Esophagus muscularis mucosa (tissue), 4 donors: ENCODE data around the gene ACACB. TPM values are rescaled to one million over a fixed set of nuclear protein-coding genes. Genes with fewer than 3 reads are reported as not detected.

Source experiments
- DNase-seq: peaks from one replicate; pipeline ENCODE4 v3.0.0-alpha.2; 2017; ENCODE audit errors: extremely low spot score
- H3K27ac ChIP-seq, 4 donors: fragments of 200-600 bp; sonication (generic); replicated peaks in 1 of 4; 1 replicate in 3 of 4; 2 replicates in 1 of 4; pipeline ENCODE4 v1.5.1; 2016 to 2019; ENCODE audit warnings: mild to moderate bottlenecking in 1 of 4
- H3K27me3 ChIP-seq, 4 donors: fragments of 200-600 bp; sonication (generic); one replicate each; pipeline versions ENCODE4 v1.5.1 to v1.6.0; 2016 to 2019
- H3K36me3 ChIP-seq, 4 donors: fragments of 200-600 bp; sonication (generic); one replicate each; pipeline ENCODE4 v1.5.1; 2016 to 2019
- H3K4me1 ChIP-seq, 4 donors: fragments of 200-600 bp; sonication (generic); one replicate each; pipeline ENCODE4 v1.5.1; 2016 to 2019
- H3K4me3 ChIP-seq, 4 donors: fragments of 200-600 bp; sonication (generic); 1 replicate in 2 of 4; 2 replicates in 2 of 4; pipeline ENCODE4 v1.5.1; 2016 to 2019; ENCODE audit warnings: mild to moderate bottlenecking in 4 of 4, moderate library complexity in 1 of 4
- H3K9me3 ChIP-seq, 4 donors: fragments of 200-600 bp; sonication (generic); 1 replicate in 3 of 4; 2 replicates in 1 of 4; pipeline ENCODE4 v1.5.1; 2016 to 2019
- CTCF ChIP-seq, 3 experiments: fragments of 200-600 bp in 2 of 3; fragments of 450-650 bp in 1 of 3; sonication (generic) in 2 of 3; IDR thresholded peaks; one replicate each; pipeline ENCODE4 v1.5.1; 2017 to 2019; ENCODE audit warnings: antibody characterized with exemption in 3 of 3, mild to moderate bottlenecking in 2 of 3, moderate library complexity in 1 of 3
- EP300 ChIP-seq: sonication (generic); formaldehyde crosslinking; IDR thresholded peaks from one replicate; pipeline ENCODE4 v1.6.1; 2017; ENCODE audit warnings: antibody characterized with exemption
- POLR2A ChIP-seq: fragments of 450-650 bp; IDR thresholded peaks from one replicate; pipeline ENCODE4 v1.6.1; 2017; ENCODE audit warnings: antibody characterized with exemption, moderate library complexity, mild to moderate bottlenecking, low read depth
- POLR2AphosphoS5 ChIP-seq, 2 donors: sonication (generic); formaldehyde crosslinking; IDR thresholded peaks; one replicate each; pipeline ENCODE4 v1.6.1; 2017; ENCODE audit warnings: antibody characterized with exemption in 2 of 2
- WGBS: methylation state at CpG from one replicate; pipeline ENCODE4 v1.1.5; 2018; 5-methylcytosine and 5-hydroxymethylcytosine counted together
- intact Hi-C: fragments of 100-400 bp; cut with DNase I; formaldehyde crosslinking; loops from one replicate; pipeline ENCODE4 v1.15.1; 2023
- total RNA-seq, 4 donors: library from RNA; depleted of rRNA; stranded (reverse); fragments of >200 nt; gene quantifications; one replicate each; pipeline versions ENCODE4 v1.1.0 to v1.2.1, GENCODE V29; 2016

Gene ACACB
- total RNA-seq, 4 donors from 2014 or later, result 59.6 to 134 (median 108) TPM

GRCh38 chr12:109263439-109263838, 147.1 kb downstream of the ACACB start:
- Histone ChIP-seq H3K36me3 (peaks cover 83 to 100% (median 94%) of the 10 kb centered on the region in 4 donors), H3K27me3 (no peaks in the 10 kb centered on the region), H3K9me3 (peaks cover 0 to 8% (median 0%) of the 10 kb centered on the region in 4 donors), H3K27ac (no peak overlapping the region), H3K4me1 (peaks cover 0 to 12% (median 10%) of the 10 kb centered on the region in 4 donors), H3K4me3 (no peak overlapping the region)
- no peak for DNase-seq
- 100% methylated on average over 3 of the region's 3 CpGs for WGBS
- no peak for TF ChIP-seq CTCF (IDR thresholded peaks at IDR 0.05)
- TF ChIP-seq EP300, result no peak
- TF ChIP-seq POLR2A, result no peak
- TF ChIP-seq POLR2AphosphoS5 (IDR thresholded peaks at IDR 0.05), result no peak
- intact Hi-C loops, result no loop called here

DNA sequence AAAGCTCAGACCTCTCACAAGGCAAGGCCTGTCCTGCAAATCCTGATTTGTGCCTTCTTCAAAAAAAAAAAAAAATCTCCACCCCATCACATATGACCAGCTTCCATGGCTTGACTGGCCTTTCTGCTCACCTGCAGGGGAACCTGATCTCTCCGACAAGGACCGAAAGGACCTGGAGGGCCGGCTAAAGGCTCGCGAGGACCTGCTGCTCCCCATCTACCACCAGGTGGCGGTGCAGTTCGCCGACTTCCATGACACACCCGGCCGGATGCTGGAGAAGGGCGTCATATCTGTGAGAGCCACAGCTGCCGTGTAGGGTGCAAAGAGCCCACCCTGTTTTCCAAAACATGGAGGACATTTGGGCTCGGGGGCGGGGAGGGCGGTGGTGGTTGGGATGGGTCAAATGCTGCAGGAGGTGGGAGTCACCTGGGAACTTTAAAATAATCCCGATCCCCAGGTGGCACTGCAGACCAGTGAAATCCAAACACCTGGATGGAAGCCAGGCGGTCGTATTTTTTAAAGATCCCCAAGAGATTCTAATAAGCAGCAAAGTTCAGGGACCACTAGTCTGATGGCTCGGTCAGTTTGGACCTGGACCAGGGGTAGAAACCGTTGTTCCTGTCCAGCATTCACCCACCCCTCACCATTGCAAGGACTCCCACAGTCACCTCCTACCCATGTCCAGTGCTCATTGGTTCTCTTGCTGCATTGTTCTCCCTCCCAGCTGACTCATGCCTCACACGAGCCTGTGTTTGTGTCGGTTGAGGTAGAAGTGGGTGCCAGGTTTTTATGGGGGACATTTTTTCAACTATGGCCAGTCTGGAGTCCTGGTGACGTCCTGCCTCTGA, 147.9 kb downstream of the ACACB start:
- H3K4me3 ChIP-seq, result no peak overlapping the region
- TF ChIP-seq EP300 (no peak), CTCF (IDR thresholded peaks at IDR 0.05) (peak; percentile 84 to 89 (median 85))
- peaks cover 0 to 18% (median 12%) of the 10 kb centered on the region in 4 donors for H3K4me1 ChIP-seq
- peak overlapping the region; percentile 31 to 68 (median 44) for H3K27ac ChIP-seq
- DNase-seq, result no peak
- WGBS, result 60% methylated on average over 17 of the region's 23 CpGs
- H3K27me3 ChIP-seq, result no peaks in the 10 kb centered on the region
- H3K36me3 ChIP-seq, result peaks cover 74 to 96% (median 91%) of the 10 kb centered on the region in 4 donors
- H3K9me3 ChIP-seq, result peaks cover 0 to 8% (median 0%) of the 10 kb centered on the region in 4 donors
- intact Hi-C loops, result loop anchor here (1.0 kb wide), 1 partner anchor 121 kb away; no protein-coding TSS in a partner anchor

DNA sequence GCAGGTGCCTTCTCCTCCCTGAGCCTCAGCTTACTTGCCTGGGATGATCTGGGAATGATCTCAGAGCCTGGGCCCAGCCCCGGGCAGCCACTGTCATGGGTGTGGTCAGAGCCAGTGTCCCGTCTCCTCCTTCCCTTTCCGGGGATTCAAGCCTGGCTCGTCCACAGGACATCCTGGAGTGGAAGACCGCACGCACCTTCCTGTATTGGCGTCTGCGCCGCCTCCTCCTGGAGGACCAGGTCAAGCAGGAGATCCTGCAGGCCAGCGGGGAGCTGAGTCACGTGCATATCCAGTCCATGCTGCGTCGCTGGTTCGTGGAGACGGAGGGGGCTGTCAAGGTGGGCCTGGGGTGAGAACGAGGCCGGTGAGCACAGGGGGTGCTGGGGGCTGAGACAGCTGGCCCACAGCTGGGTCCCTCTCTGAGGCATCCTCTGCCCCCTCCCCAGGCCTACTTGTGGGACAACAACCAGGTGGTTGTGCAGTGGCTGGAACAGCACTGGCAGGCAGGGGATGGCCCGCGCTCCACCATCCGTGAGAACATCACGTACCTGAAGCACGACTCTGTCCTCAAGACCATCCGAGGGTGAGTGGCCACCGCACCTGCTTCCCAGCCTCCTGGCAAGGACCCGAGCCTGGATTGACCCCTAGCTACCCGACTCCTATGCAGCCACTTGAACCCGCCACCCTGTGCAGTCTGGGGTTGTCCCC, 148.7 kb downstream of the ACACB start:
- Histone ChIP-seq H3K4me3 (no peak overlapping the region), H3K4me1 (peaks cover 0 to 25% (median 15%) of the 10 kb centered on the region in 4 donors), H3K27ac (peak overlapping the region; percentile 31 to 68 (median 44)), H3K9me3 (peaks cover 0 to 8% (median 0%) of the 10 kb centered on the region in 4 donors), H3K36me3 (peaks cover 67 to 88% (median 83%) of the 10 kb centered on the region in 4 donors), H3K27me3 (no peaks in the 10 kb centered on the region)
- intact Hi-C loops, result loop anchor here (1.0 kb wide), 1 partner anchor 120 kb away; no protein-coding TSS in a partner anchor
- no peak for TF ChIP-seq POLR2A
- TF ChIP-seq POLR2AphosphoS5 (IDR thresholded peaks at IDR 0.05), result no peak
- TF ChIP-seq EP300, result no peak
- no peak for TF ChIP-seq CTCF (IDR thresholded peaks at IDR 0.05)
- DNase-seq, result no peak
- WGBS, result 81% methylated on average over 23 of the region's 27 CpGs

- no peak overlapping the region for H3K4me3 ChIP-seq
- H3K36me3 ChIP-seq, result peaks cover 55 to 78% (median 73%) of the 10 kb centered on the region in 4 donors
- intact Hi-C loops, result no loop called here
- peaks cover 0 to 25% (median 15%) of the 10 kb centered on the region in 4 donors for H3K4me1 ChIP-seq
- 84% methylated on average over 15 of the region's 16 CpGs for whole genome bisulfite sequencing
- TF ChIP-seq POLR2AphosphoS5 (IDR thresholded peaks at IDR 0.05), result no peak
- no peak for TF ChIP-seq POLR2A
- TF ChIP-seq EP300, result no peak
- TF ChIP-seq CTCF (IDR thresholded peaks at IDR 0.05), result no peak
- H3K27me3 ChIP-seq, result no peaks in the 10 kb centered on the region
- no peak for DNase-seq
- peak overlapping the region in 2 of 4 donors; percentile 48 to 68 for H3K27ac ChIP-seq
- H3K9me3 ChIP-seq, result peaks cover 0 to 8% (median 0%) of the 10 kb centered on the region in 4 donors
Observed at GRCh38 chr12:109266106-109266879, 149.9 kb downstream of the ACACB start.
